Neural progenitor cell (in vitro differentiated cells): ENCODE results near the gene FAM83G. TPM values are rescaled to one million over a fixed set of nuclear protein-coding genes. Genes with fewer than 3 reads are reported as not detected.

Source experiments
- DNase-seq: peaks from one replicate; pipeline ENCODE4 v3.0.0-alpha.2; 2016; ENCODE audit warnings: low spot score
- H2AFZ ChIP-seq: fragments of 200-600 bp; sonication (generic); replicated peaks from 2 replicates; pipeline ENCODE4 v1.6.1; 2016; ENCODE audit warnings: antibody characterized with exemption
- H3F3A ChIP-seq: fragments of 200-600 bp; sonication (generic); 2 replicates; pipeline ENCODE4 v1.6.1; 2016; ENCODE audit warnings: antibody characterized with exemption, low read depth
- H3K27ac ChIP-seq: fragments of 200-600 bp; sonication (generic); 2 replicates; pipeline ENCODE4 v1.5.1; 2016; ENCODE audit warnings: mild to moderate bottlenecking
- H3K27me3 ChIP-seq: fragments of 200-600 bp; sonication (generic); 2 replicates; pipeline ENCODE4 v1.6.1; 2016; ENCODE audit warnings: mild to moderate bottlenecking, moderate library complexity
- H3K36me3 ChIP-seq: fragments of 200-600 bp; sonication (generic); 2 replicates; pipeline ENCODE4 v1.5.1; 2016
- H3K4me1 ChIP-seq: fragments of 200-600 bp; sonication (generic); 2 replicates; pipeline ENCODE4 v1.6.1; 2016; ENCODE audit warnings: mixed run types
- H3K4me2 ChIP-seq: fragments of 200-600 bp; sonication (generic); 2 replicates; pipeline ENCODE4 v1.6.1; 2016
- H3K4me3 ChIP-seq: fragments of 200-600 bp; sonication (generic); 2 replicates; pipeline ENCODE4 v1.5.1; 2016
- H3K79me2 ChIP-seq: fragments of 200-600 bp; sonication (generic); 2 replicates; pipeline ENCODE4 v1.6.1; 2016; ENCODE audit warnings: low read depth
- H3K9ac ChIP-seq: fragments of 200-600 bp; sonication (generic); 2 replicates; pipeline ENCODE4 v1.6.1; 2016
- H3K9me3 ChIP-seq: fragments of 200-600 bp; sonication (generic); 2 replicates; pipeline ENCODE4 v1.5.1; 2016; ENCODE audit warnings: low read depth
- H4K20me1 ChIP-seq: fragments of 200-600 bp; sonication (generic); 2 replicates; pipeline ENCODE4 v1.6.1; 2016; ENCODE audit warnings: low read depth
- H3K27ac Mint-ChIP-seq: 3 replicates; pipeline ENCODE4 v1.8.0; 2021; ENCODE audit warnings: mixed read lengths
- H3K27me3 Mint-ChIP-seq: 2 replicates; pipeline ENCODE4 v1.8.0; 2022; ENCODE audit warnings: low read depth, mild to moderate bottlenecking, inconsistent platforms, moderate library complexity, mixed read lengths; ENCODE audit not compliant: insufficient read depth
- H3K36me3 Mint-ChIP-seq: 3 replicates; pipeline ENCODE4 v1.8.0; 2021; ENCODE audit warnings: mixed read lengths
- H3K4me1 Mint-ChIP-seq: 3 replicates; pipeline ENCODE4 v1.8.0; 2021; ENCODE audit warnings: mixed read lengths
- H3K4me3 Mint-ChIP-seq: 3 replicates; pipeline ENCODE4 v1.8.0; 2021; ENCODE audit warnings: mild to moderate bottlenecking, moderate library complexity, mixed read lengths
- H3K9me3 Mint-ChIP-seq: 3 replicates; pipeline ENCODE4 v1.8.0; 2020; ENCODE audit warnings: mixed read lengths
- CTCF ChIP-seq: fragments of 200-600 bp; sonication (generic); IDR thresholded peaks from 2 replicates; pipeline ENCODE4 v1.5.1; 2017; ENCODE audit warnings: antibody characterized with exemption, mild to moderate bottlenecking
- EZH2 ChIP-seq: fragments of 200-600 bp; sonication (generic); IDR thresholded peaks from 2 replicates; pipeline ENCODE4 v1.6.1; 2017; ENCODE audit warnings: antibody characterized with exemption, mild to moderate bottlenecking, moderate library complexity
- EZH2phosphoT487 ChIP-seq: fragments of 200-600 bp; sonication (generic); IDR thresholded peaks from 2 replicates; pipeline ENCODE4 v1.6.1; 2017; ENCODE audit warnings: antibody characterized with exemption
- total RNA-seq: library from RNA; depleted of rRNA; stranded (reverse); fragments of >200 nt; gene quantifications from 2 replicates; pipeline ENCODE4 v1.2.3, GENCODE V29; 2015; ENCODE audit warnings: low replicate concordance

FAM83G gene
- total RNA-seq, 1 donor from 2014 or later, result 9.9 TPM

GRCh38 chr17:19003543-19004420 is 782 bp downstream of the FAM83G start:
- peak overlapping the region; percentile 14 for H3K9ac ChIP-seq

GRCh38 chr17:19002805-19003542 is 1.6 kb downstream of the FAM83G start:
- no peak for TF ChIP-seq CTCF
- no peak for TF ChIP-seq EZH2phosphoT487
- no peaks in the 10 kb centered on the region for H3K27me3 ChIP-seq
- peak overlapping the region; percentile 100 for H3K4me2 ChIP-seq

More at GRCh38 chr17:19003543-19004420, 782 bp downstream of the FAM83G start:
- no peaks in the 10 kb centered on the region for H3K36me3 ChIP-seq
- no peak for TF ChIP-seq EZH2
- TF ChIP-seq EZH2phosphoT487, result no peak
- TF ChIP-seq CTCF, result no peak
- H3K27ac ChIP-seq, result no peak overlapping the region
- peak overlapping the region; percentile 100 for H3K4me2 ChIP-seq
- no peaks in the 10 kb centered on the region for H3K9me3 ChIP-seq
- peak; percentile 70 for DNase-seq
- H3F3A ChIP-seq, result peaks cover 6% of the 10 kb centered on the region
- Mint-ChIP-seq H3K4me3 (peak overlapping the region; percentile 83), H3K36me3 (no peaks in the 10 kb centered on the region), H3K27me3 (peaks cover 11% of the 10 kb centered on the region), H3K27ac (no peak overlapping the region), H3K9me3 (peaks cover 9% of the 10 kb centered on the region), H3K4me1 (peaks cover 3% of the 10 kb centered on the region)
- H3K79me2 ChIP-seq, result peaks cover 22% of the 10 kb centered on the region
- peaks cover 40% of the 10 kb centered on the region for H4K20me1 ChIP-seq
- H3K4me3 ChIP-seq, result peak overlapping the region; percentile 90
- peak overlapping the region; percentile 80 for H2AFZ ChIP-seq
- H3K4me1 ChIP-seq, result peaks cover 24% of the 10 kb centered on the region
- H3K27me3 ChIP-seq, result no peaks in the 10 kb centered on the region

GRCh38 chr17:19001907-19002590 is 2.5 kb downstream of the FAM83G start:
- H3K27me3 ChIP-seq, result no peaks in the 10 kb centered on the region
- H3K9ac ChIP-seq, result no peak overlapping the region
- no peaks in the 10 kb centered on the region for H3K36me3 Mint-ChIP-seq

More at GRCh38 chr17:19002805-19003542, 1.6 kb downstream of the FAM83G start:
- Mint-ChIP-seq H3K27ac (no peak overlapping the region), H3K9me3 (peaks cover 9% of the 10 kb centered on the region), H3K27me3 (peaks cover 11% of the 10 kb centered on the region), H3K4me1 (peaks cover 3% of the 10 kb centered on the region), H3K36me3 (no peaks in the 10 kb centered on the region), H3K4me3 (peak overlapping the region; percentile 70)
- Histone ChIP-seq H3K36me3 (no peaks in the 10 kb centered on the region), H3F3A (peaks cover 6% of the 10 kb centered on the region), H3K4me1 (peaks cover 24% of the 10 kb centered on the region), H3K27ac (no peak overlapping the region), H3K9ac (peak overlapping the region; percentile 14), H3K9me3 (no peaks in the 10 kb centered on the region), H2AFZ (no peak overlapping the region), H3K4me3 (peak overlapping the region; percentile 90), H4K20me1 (peaks cover 40% of the 10 kb centered on the region), H3K79me2 (peaks cover 22% of the 10 kb centered on the region)
- peak; percentile 18 for DNase-seq

More at GRCh38 chr17:19001907-19002590, 2.5 kb downstream of the FAM83G start:
- Histone ChIP-seq H3K36me3 (no peaks in the 10 kb centered on the region), H2AFZ (no peak overlapping the region), H3K9me3 (no peaks in the 10 kb centered on the region), H3K27ac (no peak overlapping the region), H3K4me2 (peak overlapping the region; percentile 100), H3F3A (peaks cover 6% of the 10 kb centered on the region), H3K4me1 (peaks cover 24% of the 10 kb centered on the region), H3K4me3 (no peak overlapping the region), H4K20me1 (peaks cover 40% of the 10 kb centered on the region), H3K79me2 (peaks cover 22% of the 10 kb centered on the region)
- DNase-seq, result no peak
- TF ChIP-seq EZH2phosphoT487, result no peak
- Mint-ChIP-seq H3K9me3 (peaks cover 5% of the 10 kb centered on the region), H3K27me3 (peaks cover 11% of the 10 kb centered on the region), H3K27ac (no peak overlapping the region), H3K4me1 (peaks cover 3% of the 10 kb centered on the region), H3K4me3 (no peak overlapping the region)
